Fibroblast of villous mesenchyme (primary cell): Measurements from ENCODE around the gene DRAP1. TPM values are rescaled to one million over a fixed set of nuclear protein-coding genes. Genes with fewer than 3 reads are reported as not detected.

Experiments used
- DNase-seq: peaks from one replicate; pipeline ENCODE4 v3.0.0-alpha.2; 2010; ENCODE audit warnings: low read depth
- H3K4me3 ChIP-seq: 2 replicates; pipeline ENCODE4 v1.5.1; 2011; ENCODE audit warnings: low read depth, mild to moderate bottlenecking, low read length
- total RNA-seq: library from RNA; depleted of rRNA; stranded (reverse); fragments of >200 nt; gene quantifications from 2 replicates; pipeline ENCODE4 v1.2.3, GENCODE V29; 2012
- TF ChIP-seq, protein P1 (sequence below): IDR thresholded peaks from 2 replicates; pipeline ENCODE4 v1.5.1; 2012; ENCODE audit warnings: low read depth, mild to moderate bottlenecking, low read length; ENCODE audit not compliant: insufficient read depth

Gene DRAP1
- total RNA-seq, 1 donor, result 218 TPM

DNA sequence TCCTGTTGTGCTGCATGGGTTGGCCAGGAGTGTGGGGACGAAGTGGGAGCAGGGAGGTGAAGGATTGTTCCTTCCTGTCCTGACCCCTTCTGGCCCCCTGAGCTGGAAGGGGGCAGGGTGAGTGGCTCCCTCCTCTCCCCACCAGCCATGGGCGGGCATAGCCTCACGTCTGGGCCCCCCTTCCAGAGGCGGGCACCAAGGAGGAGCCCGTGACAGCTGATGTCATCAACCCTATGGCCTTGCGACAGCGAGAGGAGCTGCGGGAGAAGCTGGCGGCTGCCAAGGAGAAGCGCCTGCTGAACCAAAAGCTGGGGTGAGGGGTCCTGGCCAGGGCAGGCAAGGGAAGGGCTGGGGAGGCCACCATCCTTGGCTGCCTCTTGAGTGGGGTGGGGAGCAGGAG lies 45.7 kb downstream of the DRAP1 start:
- no peak for DNase-seq
- TF ChIP-seq, protein P1, sequence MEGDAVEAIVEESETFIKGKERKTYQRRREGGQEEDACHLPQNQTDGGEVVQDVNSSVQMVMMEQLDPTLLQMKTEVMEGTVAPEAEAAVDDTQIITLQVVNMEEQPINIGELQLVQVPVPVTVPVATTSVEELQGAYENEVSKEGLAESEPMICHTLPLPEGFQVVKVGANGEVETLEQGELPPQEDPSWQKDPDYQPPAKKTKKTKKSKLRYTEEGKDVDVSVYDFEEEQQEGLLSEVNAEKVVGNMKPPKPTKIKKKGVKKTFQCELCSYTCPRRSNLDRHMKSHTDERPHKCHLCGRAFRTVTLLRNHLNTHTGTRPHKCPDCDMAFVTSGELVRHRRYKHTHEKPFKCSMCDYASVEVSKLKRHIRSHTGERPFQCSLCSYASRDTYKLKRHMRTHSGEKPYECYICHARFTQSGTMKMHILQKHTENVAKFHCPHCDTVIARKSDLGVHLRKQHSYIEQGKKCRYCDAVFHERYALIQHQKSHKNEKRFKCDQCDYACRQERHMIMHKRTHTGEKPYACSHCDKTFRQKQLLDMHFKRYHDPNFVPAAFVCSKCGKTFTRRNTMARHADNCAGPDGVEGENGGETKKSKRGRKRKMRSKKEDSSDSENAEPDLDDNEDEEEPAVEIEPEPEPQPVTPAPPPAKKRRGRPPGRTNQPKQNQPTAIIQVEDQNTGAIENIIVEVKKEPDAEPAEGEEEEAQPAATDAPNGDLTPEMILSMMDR, result no peak
- H3K4me3 ChIP-seq, result no peak overlapping the region

DNA sequence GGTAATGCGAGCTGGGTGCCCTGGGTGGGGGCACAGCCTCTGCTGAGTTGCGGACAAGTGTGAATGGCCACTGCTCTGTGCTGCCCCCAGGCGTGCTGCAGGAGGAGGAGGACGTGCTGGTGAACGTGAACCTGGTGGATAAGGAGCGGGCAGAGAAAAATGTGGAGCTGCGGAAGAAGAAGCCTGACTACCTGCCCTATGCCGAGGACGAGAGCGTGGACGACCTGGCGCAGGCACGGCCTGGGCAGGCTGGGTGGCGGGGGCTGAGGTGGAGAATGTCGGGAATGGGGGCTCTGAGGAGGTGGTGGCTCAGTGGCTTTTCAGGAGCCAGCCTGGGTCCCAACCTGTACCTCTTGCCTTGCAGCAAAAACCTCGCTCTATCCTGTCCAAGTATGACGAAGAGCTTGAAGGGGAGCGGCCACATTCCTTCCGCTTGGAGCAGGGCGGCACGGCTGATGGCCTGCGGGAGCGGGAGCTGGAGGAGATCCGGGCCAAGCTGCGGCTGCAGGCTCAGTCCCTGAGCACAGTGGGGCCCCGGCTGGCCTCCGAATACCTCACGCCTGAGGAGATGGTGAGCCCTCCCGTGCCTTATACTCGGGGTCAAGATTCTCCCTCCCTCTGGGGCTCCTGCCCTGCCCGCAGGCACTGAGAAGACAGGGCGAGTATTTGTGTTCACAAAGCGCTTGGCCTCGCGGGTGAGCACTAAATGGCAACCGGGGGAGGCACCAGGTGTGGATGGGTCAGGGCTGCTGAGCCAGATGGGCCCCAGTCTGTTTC lies 46.9 kb downstream of the DRAP1 start:
- no peak for DNase-seq
- TF ChIP-seq, protein P1, result no peak
- no peak overlapping the region for H3K4me3 ChIP-seq

GRCh38 chr11:65967329-65967934 lies 48.2 kb downstream of the DRAP1 start:
- TF ChIP-seq, protein P1, result no peak
- DNase-seq, result no peak
- no peak overlapping the region for H3K4me3 ChIP-seq

DNA sequence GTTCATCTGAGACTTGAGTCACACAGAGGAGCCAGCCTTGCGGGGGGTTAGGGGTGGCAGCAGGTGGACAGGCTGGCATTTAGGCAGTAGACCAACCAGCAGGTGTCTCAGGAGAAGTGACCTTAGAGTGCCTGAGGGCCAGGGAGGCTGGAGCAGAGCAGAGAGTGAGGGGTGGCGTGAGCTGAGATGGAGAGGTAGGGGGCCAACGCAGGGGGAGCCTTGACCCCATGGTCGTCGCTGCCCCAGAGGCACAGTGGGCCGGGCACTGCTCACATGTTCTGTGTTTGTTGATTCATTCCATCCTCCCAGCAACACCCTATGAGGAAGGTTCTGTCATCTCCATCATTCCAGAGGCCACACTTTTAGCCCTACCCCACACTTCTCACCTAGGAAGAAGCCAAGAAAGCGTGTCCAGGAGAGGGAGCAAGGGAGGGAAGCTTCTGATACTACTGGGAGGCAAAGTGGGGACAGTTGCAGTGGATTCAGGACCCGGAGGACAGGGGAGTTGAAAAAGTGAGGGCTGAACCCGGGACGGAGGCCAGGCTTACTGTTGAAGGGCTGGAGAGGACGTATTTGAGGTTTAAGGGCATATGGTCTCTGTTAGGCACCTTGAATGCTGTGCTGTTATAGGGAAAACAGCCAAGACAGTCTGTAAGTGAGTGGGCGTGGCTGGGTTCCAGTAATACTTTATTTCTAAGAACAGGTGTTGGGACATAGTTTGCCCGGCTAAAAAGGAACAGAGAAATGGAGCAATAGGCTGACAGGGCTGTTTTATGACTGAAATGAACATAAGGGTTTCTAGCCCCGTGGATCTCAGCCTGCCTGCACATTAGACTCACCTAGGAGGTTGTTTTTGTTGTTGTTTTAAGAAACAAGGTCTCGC lies 49.6 kb downstream of the DRAP1 start:
- TF ChIP-seq, protein P1, result no peak
- no peak for DNase-seq
- no peak overlapping the region for H3K4me3 ChIP-seq

Other genes starting within 250 kb of the DRAP1 start
- 33.2 and 42.2 TPM in 2 replicates for gene KAT5, start 207.2 kb upstream of the DRAP1 start, total RNA-seq
- gene RNASEH2C, start 198.6 kb upstream of the DRAP1 start, total RNA-seq, result 41.5 and 44.1 TPM in 2 replicates
- gene AP5B1, start 138.4 kb upstream of the DRAP1 start, total RNA-seq, result 13.8 and 16.4 TPM in 2 replicates
- gene OVOL1, start 132.4 kb upstream of the DRAP1 start, total RNA-seq, result not detected in 2 replicates
- under 0.01 TPM in 1 of 2 replicates, not detected in the other for gene SNX32, start 85.5 kb upstream of the DRAP1 start, total RNA-seq
- 1,115 and 1,444 TPM in 2 replicates for gene CFL1, start 61.2 kb upstream of the DRAP1 start, total RNA-seq
- gene MUS81, start 59.0 kb upstream of the DRAP1 start, total RNA-seq, result 71.2 and 75.7 TPM in 2 replicates
- 77.7 and 79.6 TPM in 2 replicates for gene EFEMP2, start 46.6 kb upstream of the DRAP1 start, total RNA-seq
- 0.43 TPM in 1 of 2 replicates, not detected in the other for gene CTSW, start 39.6 kb upstream of the DRAP1 start, total RNA-seq
- 144 and 158 TPM in 2 replicates for gene FIBP, start 31.0 kb upstream of the DRAP1 start, total RNA-seq
- gene CCDC85B, start 28.8 kb upstream of the DRAP1 start, total RNA-seq, result 37.1 and 49.0 TPM in 2 replicates
- 18.0 and 41.0 TPM in 2 replicates for gene FOSL1, start 19.0 kb upstream of the DRAP1 start, total RNA-seq
- 25.8 and 31.5 TPM in 2 replicates for gene C11orf68, start 364 bp upstream of the DRAP1 start, total RNA-seq
- gene TSGA10IP, start 26.1 kb downstream of the DRAP1 start, total RNA-seq, result not detected in 2 replicates
- 25.5 and 26.7 TPM in 2 replicates for gene SART1, start 42.3 kb downstream of the DRAP1 start, total RNA-seq
- 34.8 and 35.4 TPM in 2 replicates for gene EIF1AD, start 82.7 kb downstream of the DRAP1 start, total RNA-seq
- gene BANF1, start 83.1 kb downstream of the DRAP1 start, total RNA-seq, result 19.9 and 24.8 TPM in 2 replicates
- gene CST6, start 92.6 kb downstream of the DRAP1 start, total RNA-seq, result under 0.01 TPM in 1 of 2 replicates, not detected in the other
- under 0.01 and 0.43 TPM in 2 replicates for gene CATSPER1, start 107.1 kb downstream of the DRAP1 start, total RNA-seq
- gene GAL3ST3, start 129.7 kb downstream of the DRAP1 start, total RNA-seq, result under 0.01 TPM in 1 of 2 replicates, not detected in the other
- gene SF3B2, start 132.9 kb downstream of the DRAP1 start, total RNA-seq, result 130 and 151 TPM in 2 replicates
- gene PACS1, start 150.8 kb downstream of the DRAP1 start, total RNA-seq, result 36.7 and 41.2 TPM in 2 replicates